Bone marrow (tissue), 2 donors: Measurements from ENCODE around the gene RASGRP1.

Source experiments
- DNase-seq, 2 donors: peaks; one replicate each; lab custom pipeline; 2025; lab: John Stamatoyannopoulos, UW

RASGRP1 gene

DNA sequence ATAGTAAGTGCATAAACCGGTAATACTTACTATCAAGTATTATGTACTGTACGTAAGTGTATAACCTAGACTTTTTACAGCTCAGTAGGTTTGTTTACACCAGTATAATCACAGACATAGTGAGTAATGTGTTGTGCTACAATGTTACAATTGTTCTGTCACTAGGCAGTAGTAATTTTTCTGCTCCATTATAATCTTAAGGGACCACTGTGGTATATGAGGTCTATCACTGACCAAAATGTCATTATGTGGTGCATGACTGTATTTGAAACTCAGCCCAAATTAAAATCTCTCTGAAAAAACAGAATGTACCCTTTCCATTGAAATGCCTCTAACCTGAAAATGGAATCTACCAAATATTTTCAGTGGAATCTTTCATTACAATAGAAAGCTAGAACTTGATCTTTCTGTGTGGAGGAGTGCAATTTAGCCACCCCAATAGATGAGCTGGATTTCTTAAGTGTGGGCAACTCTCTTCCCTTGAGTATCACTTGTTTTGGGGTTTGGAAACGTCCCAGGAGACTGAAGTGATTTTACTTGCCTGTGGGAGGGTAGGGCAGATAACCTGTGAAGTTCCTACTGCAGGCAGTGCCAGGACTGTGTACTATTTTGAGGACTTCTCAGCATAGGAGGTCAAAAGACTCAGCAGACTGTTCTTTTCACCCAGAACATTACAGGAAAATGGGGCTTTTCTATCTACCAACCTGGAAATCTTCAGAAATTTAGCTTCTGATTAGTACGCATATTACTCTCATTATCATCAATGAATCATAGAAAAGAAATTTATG, 59.7 kb downstream of the RASGRP1 start:
- no peak for DNase-seq

DNA sequence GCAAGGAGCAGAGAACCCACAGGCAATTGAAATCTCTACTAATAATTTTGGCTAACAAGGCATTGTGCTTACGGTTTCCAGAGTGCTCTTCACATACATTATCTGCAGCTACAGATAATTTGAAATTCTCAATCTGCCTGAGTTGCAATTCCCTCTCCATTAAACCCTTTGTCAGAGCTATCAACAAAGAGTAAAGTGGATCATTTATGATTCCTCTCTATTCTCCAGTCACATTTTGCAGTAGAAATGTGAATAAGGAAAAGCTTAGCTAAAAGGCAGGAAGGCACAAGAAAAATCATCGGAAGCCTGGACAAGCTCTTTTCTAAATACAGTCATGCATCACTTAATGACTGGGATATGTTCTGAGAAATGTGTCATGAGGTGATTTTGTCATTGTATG, 61.1 kb downstream of the RASGRP1 start:
- DNase-seq: no peak

DNA sequence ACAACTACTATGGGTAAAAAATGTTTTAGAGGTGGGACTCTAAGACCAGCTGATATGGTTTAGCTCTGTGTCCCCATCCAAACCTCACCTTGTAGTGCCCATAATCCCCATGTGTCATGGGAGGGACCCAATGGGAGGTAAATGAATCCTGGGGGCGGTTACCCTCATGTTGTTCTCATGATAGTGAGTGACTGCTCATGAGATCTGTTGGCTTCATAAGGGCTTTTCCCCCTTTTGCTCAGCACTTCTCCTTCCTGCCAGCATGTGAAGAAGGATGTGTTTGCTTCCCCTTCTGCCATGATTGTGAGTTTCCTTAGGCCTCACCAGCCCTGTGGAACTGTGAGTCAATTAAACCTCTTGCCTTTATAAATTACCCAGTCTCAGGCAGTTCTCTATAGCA, 65.0 kb downstream of the RASGRP1 start:
- DNase-seq: no peak

DNA sequence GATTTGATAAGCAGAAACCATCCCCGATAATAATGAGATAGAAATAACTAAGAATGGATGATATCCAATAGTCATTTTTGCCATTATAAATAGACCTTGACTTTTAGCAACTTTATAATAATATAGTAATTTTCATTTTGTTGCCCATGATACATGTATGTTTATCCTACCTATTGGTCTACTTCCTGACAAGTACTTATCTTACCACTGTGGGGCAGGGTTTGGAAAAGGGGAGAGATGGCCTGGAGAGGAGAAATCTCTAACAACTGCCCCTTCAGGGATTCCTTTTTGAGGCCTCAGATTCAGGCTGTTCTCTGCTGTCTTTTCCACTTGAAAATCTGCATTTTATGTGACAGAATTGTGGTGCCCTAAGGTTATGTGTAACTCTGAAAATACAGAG, 68.5 kb downstream of the RASGRP1 start:
- DNase-seq: no peak

DNA sequence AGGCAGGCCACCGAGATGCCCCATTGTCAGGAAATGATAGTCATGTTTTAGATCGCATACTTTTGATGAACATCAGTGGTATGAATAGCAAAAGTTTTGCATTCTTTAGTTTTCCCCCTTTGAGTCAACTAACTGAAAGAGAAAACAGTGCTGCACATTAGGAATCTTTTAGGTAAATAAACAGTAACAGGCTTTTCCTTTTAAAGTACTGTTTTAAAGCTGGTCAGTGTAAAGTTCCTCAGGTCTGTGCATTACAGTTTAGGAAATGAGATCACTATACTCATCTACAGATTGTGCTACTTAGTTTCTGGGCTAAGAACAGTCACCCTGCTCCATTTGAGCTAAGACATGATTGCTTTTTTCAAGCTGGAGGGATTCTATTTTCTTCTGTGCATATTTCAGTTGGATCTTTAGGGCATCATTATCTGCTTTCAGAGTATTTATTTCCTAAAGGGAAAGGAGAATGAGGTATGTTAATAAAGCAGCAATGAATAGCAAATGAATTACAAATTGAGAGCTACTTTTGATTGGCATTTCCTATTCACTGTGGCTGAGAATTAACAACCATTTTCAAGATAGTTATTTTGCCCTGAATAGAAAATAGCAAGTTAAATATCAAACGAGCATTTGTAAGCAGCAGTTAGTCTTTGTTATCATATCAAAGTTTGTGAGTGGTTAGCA, 74.2 kb downstream of the RASGRP1 start:
- no peak for DNase-seq

DNA sequence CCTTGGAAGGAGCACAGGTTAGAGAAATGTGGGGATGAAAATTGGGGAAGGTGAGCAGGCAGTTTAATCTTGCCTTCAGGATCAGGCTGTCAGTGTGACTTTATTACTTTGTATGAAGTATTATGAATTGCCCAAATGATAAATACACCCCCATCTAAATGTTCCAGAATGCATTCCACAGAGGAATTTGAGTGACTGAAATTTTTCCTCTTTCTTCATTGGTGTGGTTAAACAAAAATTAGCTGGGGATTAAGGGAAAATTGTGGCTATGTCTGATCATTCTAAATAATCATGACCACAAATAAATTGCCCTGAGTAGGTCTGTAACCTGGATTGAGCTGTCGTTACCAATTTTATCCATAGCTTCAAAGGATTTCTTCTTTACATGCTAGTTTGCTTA, 77.2 kb downstream of the RASGRP1 start:
- no peak for DNase-seq

DNA sequence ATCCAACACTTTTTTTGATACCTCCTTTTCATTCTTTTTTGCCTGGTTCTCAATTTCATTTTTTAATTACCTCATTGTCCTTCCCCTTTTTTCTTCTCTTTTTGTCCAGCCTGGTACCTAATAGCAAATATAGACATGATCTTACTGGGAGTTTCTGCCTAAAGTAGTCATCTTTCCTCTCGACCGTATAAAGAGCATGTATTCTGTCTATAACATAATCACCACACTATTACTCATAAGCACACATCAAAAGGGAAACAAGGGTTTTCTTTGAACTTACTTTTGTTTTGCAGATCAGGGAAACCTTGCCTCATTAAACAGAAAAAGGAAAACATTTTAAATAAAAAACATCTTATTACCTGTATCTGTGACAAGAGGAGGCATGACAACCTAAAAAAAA, 77.7 kb downstream of the RASGRP1 start:
- DNase-seq: no peak

DNA sequence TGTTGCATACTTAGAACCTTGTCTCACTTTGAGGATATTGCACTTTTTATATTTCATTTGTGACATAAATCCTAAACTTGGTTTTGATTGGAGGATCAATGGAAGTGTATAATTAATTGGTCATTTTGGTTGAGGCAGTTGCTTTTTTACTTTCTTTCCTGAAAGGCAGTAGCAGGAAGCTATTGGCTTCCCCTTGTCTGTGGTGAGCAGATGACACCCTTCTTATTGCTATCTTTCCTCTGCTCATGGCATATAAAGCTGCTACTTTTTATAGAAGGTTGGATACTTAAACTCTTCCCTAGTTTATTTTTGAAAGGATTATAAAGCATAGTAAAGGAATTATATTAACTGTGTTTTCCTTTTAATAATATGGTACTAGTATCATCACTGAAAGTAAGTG, 82.0 kb downstream of the RASGRP1 start:
- no peak for DNase-seq

DNA sequence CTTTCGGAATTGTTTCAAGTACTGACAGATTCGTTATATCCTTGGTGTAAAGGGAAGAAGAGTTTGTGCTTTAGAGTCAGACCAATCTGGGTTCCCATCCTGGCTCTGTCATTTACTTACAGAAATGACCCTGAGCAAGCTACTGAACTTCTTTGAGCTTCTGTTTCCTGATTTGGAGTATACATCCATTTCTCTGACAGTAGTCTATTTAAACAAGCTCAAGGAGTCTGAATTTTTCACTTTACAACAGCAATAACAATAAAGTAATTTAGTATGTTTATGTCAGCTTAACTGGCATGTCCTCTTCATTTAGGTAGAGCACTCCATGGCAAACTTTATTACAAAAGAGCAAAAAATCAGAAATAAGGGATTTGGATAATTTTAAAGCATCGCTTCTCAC, 82.9 kb downstream of the RASGRP1 start:
- no peak for DNase-seq

DNA sequence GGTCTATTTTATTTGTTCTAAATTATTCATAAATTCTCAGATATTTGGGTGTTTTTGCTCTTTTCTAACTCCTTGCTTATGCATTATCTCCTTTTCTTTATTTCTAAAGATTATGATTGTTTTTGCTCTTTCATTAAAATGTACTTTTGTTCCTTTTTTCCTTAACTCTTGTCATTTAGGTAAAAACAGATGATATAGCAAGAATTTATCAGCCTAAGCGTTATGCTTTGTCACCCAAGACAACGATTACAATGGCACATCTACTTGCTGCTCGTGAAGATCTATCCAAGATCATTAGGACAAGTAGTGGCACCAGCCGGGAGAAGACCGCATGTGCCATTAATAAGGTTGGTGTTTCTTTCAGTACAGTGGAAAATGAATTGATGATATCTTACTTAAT, 83.5 kb downstream of the RASGRP1 start:
- DNase-seq: no peak

DNA sequence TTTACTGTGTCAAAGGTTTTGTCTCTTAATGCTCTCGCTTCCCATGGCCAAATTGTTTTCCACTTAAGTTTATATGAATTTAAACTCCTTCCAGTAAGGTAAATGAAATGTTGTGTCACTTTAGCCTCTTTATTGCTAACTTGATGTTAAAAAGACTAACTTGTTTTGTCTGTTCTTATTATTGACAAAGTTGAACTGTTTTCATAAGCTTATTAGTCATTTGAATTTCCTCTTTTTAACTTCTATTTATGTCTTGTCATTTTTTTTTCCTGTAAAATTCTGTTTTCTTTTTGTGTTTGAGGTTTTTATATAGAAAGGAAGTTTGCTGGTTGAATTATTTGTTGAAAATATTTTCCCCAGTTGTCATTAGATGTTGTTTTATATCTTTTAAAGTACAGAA, 84.9 kb downstream of the RASGRP1 start:
- DNase-seq: no peak

DNA sequence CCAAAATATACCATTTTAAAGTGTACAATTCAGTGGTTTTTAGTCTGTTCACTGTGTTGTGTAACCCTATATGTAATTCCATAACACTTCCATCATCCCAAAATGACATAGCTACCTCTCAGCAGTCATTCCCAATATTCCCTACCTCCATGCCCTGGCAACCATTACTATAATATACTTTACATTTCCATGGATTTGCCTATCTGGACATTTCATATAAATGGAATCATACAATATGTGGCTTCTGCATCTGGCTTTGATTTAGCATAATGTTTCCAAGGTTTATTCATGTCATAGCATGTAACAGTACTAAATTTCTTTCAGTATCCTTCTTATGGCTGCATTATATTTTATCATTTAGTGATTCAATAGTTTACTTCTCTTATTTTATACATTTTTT, 85.3 kb downstream of the RASGRP1 start:
- DNase-seq: no peak

DNA sequence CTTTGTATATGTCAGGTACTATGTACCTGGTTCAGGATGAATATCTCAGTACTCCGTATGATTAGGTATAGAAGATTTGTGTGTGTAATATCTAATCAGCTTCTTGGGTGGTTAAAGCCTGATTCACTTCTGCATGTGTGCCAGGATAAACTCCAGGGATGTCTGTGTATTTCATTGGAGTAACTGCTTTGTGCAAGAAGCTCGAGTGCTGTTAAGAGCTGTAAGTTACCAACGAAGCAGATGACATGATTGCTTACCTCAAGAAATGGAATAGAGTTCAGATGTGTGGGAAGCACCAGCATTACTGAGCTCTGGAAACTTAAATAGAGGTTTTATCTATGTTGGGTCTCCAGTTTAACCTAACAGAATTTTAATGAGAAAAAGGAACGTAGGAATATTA, 87.0 kb downstream of the RASGRP1 start:
- no peak for DNase-seq

DNA sequence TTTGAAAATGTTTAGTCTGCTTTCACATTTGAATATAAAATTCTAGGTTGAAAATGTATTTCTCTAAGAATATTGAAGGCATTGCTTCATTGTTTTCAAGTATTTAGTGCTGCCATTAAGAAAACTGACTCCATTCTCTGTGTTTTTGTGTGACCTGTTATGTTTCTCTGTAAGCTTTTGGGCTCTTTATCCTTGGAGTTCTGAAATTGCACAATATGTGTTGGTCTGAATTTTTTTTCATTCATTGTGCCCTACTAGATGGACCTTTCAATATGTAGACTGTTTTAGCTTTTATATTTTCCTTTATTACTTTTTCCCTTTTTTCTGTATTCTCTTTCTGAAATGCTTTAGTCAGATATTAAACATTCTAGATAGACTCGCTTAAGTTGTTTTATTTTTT, 88.5 kb downstream of the RASGRP1 start:
- DNase-seq: no peak

DNA sequence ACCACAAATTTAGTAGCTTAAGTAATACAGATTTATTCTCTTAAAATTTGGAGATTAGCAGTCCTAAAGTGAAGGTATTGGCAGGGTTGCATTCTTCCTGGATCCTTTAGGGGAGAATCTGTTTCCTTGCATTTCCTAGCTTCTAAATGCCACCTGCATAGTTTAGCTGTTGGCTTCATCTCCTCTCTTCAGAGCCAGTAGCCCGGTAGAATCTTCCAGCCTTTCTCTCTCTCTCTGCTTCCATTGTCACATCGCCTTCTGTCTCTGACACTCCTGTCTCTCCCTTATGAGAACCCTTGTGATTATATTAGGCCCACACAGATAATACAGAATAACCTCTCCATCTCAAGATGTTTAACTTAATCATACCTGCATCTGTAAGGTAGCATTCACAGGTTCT, 89.3 kb downstream of the RASGRP1 start:
- no peak for DNase-seq

DNA sequence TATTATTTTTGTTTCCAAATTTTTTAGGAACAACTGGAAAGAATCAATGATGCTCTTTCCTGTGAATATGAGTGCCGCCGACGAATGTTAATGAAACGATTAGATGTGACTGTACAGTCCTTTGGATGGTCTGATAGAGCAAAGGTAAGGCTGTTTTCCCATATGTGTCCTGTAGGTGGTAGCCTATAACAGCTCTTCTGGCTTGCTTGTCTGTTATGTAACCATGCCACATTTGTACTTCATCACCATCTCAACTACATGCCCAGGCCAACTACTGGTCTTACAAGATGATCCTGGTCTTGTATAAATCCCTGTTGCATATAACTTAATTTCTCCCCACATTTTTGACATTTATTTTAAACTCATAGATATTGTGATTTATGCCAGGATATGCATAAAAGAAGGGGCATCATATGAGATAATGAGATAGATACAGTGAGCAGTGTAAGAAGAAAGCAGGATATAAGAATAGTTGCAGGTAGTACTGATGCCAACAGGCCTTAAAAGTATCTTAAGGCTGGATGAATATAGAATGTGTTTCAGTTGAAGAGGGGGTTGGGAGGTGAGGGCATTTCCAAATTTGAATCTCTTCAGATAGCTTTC, 90.4 kb downstream of the RASGRP1 start:
- peak in 1 of 2 donors; percentile 60 for DNase-seq

DNA sequence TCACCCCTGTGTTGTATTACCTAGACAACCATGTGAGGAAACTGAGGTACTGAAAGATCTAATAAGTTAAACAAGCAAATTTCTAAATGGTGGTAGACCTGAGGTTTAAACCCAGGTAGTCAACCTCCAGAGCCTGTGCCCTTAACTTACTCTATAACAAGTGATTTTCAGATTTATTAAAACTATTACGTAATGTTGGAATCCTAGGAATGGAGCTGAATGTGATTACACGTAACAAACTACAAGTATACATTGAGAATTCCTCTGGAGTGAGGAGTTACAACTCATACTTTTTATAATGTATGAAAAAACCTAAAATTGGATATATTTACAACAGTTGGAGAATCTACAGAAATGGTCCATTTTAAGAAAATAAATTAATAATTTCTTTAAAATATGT, 92.6 kb downstream of the RASGRP1 start:
- no peak for DNase-seq

DNA sequence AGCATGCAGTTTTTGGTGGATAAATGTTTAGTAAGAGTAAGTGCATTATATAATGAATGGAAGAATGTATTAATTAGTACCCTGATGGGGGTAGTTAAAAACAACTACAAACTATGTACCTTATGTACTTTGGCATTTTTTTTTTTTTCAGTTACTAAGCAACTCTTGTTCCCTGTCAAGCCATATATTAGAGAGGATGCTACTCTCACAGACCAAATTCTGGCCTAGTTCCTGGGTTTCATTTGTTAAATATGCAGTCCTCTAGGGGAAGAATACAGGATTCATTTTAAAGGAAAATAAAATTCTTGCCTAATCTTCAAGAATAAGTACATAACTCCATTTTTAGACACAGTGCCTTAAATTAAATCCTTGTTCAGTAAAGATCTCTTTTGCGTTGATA, 93.8 kb downstream of the RASGRP1 start:
- DNase-seq: no peak

DNA sequence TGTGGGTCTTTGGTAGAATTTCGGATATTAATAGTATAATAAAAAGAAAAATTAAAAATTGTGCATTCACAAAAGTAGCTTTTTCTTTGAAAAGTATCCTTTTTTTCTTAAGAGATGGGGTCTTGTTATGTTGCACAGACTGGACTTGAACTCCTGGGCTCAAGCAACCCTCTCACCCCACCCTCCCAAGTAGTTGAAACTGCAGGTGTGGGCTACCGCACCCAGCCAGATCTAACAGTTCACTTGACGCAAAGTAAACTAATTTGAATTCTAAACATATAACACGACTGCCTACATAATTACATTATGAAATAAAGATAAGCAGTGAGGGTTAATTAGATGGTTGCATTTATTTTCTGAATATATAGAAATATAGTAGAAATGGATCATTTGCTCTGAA, 99.9 kb downstream of the RASGRP1 start:
- no peak for DNase-seq

DNA sequence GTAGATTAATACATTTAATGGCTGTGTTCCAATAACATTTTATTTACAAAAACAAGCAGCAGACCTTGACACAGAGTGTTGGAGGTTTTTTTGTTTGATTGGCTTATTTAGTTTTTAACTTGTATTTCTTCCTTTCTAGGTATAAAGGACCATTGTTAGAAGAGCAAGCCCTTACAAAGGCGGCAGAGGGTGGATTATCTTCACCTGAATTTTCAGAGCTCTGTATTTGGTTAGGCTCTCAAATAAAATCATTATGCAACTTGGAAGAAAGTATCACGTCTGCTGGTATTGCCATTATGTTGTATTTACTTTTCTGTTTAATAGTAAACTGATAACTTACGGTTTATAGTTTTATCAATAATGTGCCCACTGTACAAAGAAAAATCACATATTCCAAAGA, 100.7 kb downstream of the RASGRP1 start:
- DNase-seq: no peak

DNA sequence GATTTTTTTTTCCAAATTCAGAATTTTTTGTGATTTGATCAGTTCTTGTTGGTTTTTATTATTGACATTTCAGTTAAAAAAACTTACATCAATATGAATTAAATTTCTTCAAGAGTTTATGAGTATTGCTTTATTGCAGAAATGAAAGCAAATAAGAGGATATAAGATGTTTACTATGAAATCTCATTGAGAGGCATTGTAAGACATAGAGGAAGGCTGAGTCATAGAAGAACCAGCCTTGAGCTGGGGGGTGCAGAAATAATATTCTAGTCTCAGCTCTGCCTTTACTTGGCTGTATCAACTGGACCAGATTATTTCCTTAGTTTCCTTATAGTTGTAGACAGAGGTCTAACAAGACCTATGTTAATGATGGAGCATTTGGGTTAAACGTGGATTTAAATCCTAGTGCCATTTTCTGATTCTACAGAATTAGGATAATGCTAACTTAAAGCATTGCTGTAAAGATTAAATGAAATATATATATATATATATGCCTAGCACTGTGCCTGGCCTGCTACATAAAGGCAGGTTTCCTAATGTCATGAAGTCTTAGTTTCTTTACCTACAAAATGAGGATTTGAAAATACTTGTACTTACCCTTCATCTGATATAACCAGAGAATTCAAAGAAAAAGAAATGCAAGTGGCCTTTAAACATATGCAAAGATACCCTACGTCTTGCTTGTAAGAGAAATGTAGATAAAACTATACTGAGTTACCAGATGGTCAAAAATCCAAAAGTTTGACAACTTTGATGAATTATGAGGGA, 103.4 kb downstream of the RASGRP1 start:
- peak in 1 of 2 donors; percentile 18 for DNase-seq

DNA sequence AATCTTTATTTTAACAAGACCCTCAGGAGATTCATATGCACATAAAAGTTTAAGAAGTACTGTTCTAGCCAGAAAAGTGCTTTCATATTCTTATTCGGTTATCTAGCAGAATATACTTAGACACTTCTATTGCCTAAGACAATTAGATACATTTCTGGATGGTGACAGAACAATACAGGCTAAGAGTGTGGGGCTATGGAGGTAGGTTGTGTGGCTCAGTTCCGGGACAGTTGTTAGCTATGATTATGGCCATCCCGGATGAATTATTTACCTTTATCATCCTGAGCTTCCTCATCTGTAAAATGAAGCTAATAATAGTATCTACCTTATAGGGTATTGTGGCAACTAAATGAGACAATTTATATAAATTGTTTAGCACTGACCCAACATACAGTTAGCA, 104.1 kb downstream of the RASGRP1 start:
- no peak for DNase-seq

DNA sequence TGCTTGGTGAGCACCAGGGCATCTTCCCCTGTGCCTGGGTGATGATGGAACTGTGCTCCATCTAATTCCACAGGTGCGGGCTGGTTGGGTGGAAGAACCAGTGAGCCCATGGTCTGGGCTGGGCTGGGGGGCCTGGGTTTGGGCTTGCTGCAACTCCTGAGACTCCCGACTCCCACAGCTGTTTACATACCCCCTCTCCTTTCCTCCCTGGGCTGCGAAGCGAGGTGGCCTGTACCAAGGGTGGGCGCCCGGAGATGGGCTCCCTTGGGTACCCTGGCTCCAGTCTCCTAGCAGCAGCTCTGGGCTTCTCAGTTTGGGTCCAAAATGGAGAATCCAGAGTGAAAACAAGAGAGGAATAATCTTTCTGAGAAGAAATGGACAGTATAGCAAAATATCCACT, 105.1 kb downstream of the RASGRP1 start:
- no peak for DNase-seq
